Activated T-cell treated with anti-CD3 and anti-CD28 coated beads, Interleukin-2, amount 50 U/mL, for 1 hour (primary cell): ENCODE measurements around the gene BMP8B.

Experiments
- DNase-seq: peaks from one replicate; pipeline ENCODE4 v3.0.0-alpha.2; 2020

Gene BMP8B

GRCh38 chr1:39755965-39756659 is 32.6 kb downstream of the BMP8B start:
- no peak for DNase-seq

GRCh38 chr1:39754906-39755504 is 33.7 kb downstream of the BMP8B start:
- DNase-seq, result no peak

GRCh38 chr1:39754026-39754570 is 34.6 kb downstream of the BMP8B start:
- no peak for DNase-seq

- DNase-seq, result no peak
These were observed 35.3 kb downstream of the BMP8B start for GRCh38 chr1:39753132-39754025.

- DNase-seq, result no peak
These were observed 36.0 kb downstream of the BMP8B start for GRCh38 chr1:39752703-39753102.

- DNase-seq, result no peak
These were observed 37.1 kb downstream of the BMP8B start for GRCh38 chr1:39751595-39751994.

GRCh38 chr1:39745016-39745670 is 43.5 kb downstream of the BMP8B start:
- DNase-seq, result no peak

GRCh38 chr1:39738622-39739366 is 49.9 kb downstream of the BMP8B start, which contains the start of gene PPIE:
Gene PPIE, plus strand, starts transcription at chr1:39738882. Its CDS starts 19 bp downstream, at chr1:39738901.
- peak; percentile 91 for DNase-seq

GRCh38 chr1:39737546-39738169 is 51.0 kb downstream of the BMP8B start:
- no peak for DNase-seq

- DNase-seq, result no peak
These were observed 52.9 kb downstream of the BMP8B start for GRCh38 chr1:39735731-39736130.

GRCh38 chr1:39733161-39733560 is 55.5 kb downstream of the BMP8B start:
- DNase-seq, result no peak

- DNase-seq, result no peak
These were observed 55.9 kb downstream of the BMP8B start for GRCh38 chr1:39732730-39733129.

- DNase-seq, result no peak
These were observed 58.8 kb downstream of the BMP8B start for GRCh38 chr1:39729842-39730241.

GRCh38 chr1:39729030-39729429 is 59.6 kb downstream of the BMP8B start:
- no peak for DNase-seq

GRCh38 chr1:39727932-39728317 is 60.7 kb downstream of the BMP8B start:
- DNase-seq, result no peak

- DNase-seq, result no peak
These were observed 61.3 kb downstream of the BMP8B start for GRCh38 chr1:39727221-39727931.

GRCh38 chr1:39726600-39726999 is 62.1 kb downstream of the BMP8B start:
- DNase-seq, result no peak

GRCh38 chr1:39722495-39722894 is 66.2 kb downstream of the BMP8B start:
- no peak for DNase-seq

- DNase-seq, result no peak
These were observed 67.0 kb downstream of the BMP8B start for GRCh38 chr1:39721664-39722063.

GRCh38 chr1:39720094-39720999 is 68.3 kb downstream of the BMP8B start:
- no peak for DNase-seq
